Activated CD8-positive, alpha-beta memory T cell treated with anti-CD3 and anti-CD28 coated beads, Interleukin-2, amount 50 U/mL, for 48 hours (primary cell): ENCODE results near the gene HHEX.
A peak's percentile ranks its signal among the peaks of the same experiment; 100 is the strongest.
"Not testable (repeated sequence)": the region's sequence is repeated elsewhere in the genome, so short reads cannot be mapped to it uniquely, and the experiment has no call there.

Source experiments
- DNase-seq: peaks from one replicate; pipeline ENCODE4 v3.0.0-alpha.2; 2020

HHEX gene

GRCh38 chr10:92689663-92690210, at the start of gene HHEX:
TSS of gene HHEX (plus strand) at chr10:92689955. CDS start at chr10:92689987, 32 bp downstream.
- no peak for DNase-seq

- DNase-seq, result no peak
Measured at GRCh38 chr10:92640107-92640506, 49.6 kb upstream of the HHEX start.

GRCh38 chr10:92641492-92641891, 48.3 kb upstream of the HHEX start:
- no peak for DNase-seq

- no peak for DNase-seq
Measured at GRCh38 chr10:92644921-92645320, 44.8 kb upstream of the HHEX start.

- DNase-seq, result not testable (repeated sequence)
Measured at GRCh38 chr10:92650864-92651263, 38.9 kb upstream of the HHEX start.

- no peak for DNase-seq
Measured at GRCh38 chr10:92655426-92655825, 34.3 kb upstream of the HHEX start.

GRCh38 chr10:92656266-92656961, 33.3 kb upstream of the HHEX start:
- DNase-seq, result no peak

- no peak for DNase-seq
Measured at GRCh38 chr10:92657024-92657423, 32.7 kb upstream of the HHEX start.

- DNase-seq, result no peak
Measured at GRCh38 chr10:92662848-92663247, 26.9 kb upstream of the HHEX start.

GRCh38 chr10:92664322-92664721, 25.4 kb upstream of the HHEX start:
- no peak for DNase-seq

- DNase-seq, result no peak
Measured at GRCh38 chr10:92667078-92667477, 22.7 kb upstream of the HHEX start.

- no peak for DNase-seq
Measured at GRCh38 chr10:92677708-92678107, 12.0 kb upstream of the HHEX start.

- DNase-seq, result no peak
Measured at GRCh38 chr10:92678206-92678605, 11.5 kb upstream of the HHEX start.

GRCh38 chr10:92681306-92681834, 8.4 kb upstream of the HHEX start:
- DNase-seq, result no peak

GRCh38 chr10:92688573-92688926, 1.2 kb upstream of the HHEX start:
- no peak for DNase-seq

- DNase-seq, result peak; percentile 62
Measured at GRCh38 chr10:92688927-92689662, 660 bp upstream of the HHEX start.

- DNase-seq, result peak; percentile 80
Measured at GRCh38 chr10:92690211-92690914, 608 bp downstream of the HHEX start.

- DNase-seq, result no peak
Measured at GRCh38 chr10:92690915-92691590, 1.3 kb downstream of the HHEX start.

- DNase-seq, result peak; percentile 65
Measured at GRCh38 chr10:92691591-92692079, 1.9 kb downstream of the HHEX start.

GRCh38 chr10:92692080-92692671, 2.4 kb downstream of the HHEX start:
- DNase-seq, result no peak

- no peak for DNase-seq
Measured at GRCh38 chr10:92692697-92693533, 3.2 kb downstream of the HHEX start.
